ENCODE measurements around the gene KIF20B. TPM values are rescaled to one million over a fixed set of nuclear protein-coding genes. Genes with fewer than 3 reads are reported as not detected.
A peak's percentile ranks its signal among the peaks of the same experiment; 100 is the strongest.

KIF20B gene
- total and polyA plus RNA-seq, 2 of the 13 experiments (the other 11 are each of a cell fraction or from before 2014, with no cell fraction given): 3.5 to 38.6 TPM

DNA sequence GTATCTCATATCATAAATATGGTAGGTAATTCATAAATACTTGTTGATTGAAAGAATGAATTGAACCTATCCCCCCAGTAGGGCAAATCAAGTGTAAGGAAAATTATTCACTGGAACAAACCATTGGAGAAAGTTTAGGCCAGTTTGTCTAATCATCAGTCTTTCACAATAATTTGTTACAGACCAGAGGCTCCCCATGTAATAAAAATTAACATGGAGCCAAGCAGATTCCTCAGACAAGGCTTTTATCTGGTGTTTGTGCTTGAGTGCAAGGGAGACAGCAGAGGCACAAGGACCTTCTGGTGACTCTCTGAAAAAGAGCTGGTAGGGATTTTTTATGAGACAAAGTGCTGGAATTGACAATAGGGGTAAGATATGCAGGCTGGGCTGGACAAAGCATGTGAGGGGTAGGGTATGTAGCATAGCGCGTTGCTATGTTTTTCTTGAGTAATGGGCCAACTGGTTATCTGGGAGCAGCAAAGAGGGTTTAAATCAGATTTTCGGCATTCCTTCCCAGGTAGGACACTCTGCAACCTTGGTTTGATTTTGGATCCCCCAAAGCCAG lies 48.5 kb upstream of the KIF20B start (continued):
- TF ChIP-seq, protein P1, sequence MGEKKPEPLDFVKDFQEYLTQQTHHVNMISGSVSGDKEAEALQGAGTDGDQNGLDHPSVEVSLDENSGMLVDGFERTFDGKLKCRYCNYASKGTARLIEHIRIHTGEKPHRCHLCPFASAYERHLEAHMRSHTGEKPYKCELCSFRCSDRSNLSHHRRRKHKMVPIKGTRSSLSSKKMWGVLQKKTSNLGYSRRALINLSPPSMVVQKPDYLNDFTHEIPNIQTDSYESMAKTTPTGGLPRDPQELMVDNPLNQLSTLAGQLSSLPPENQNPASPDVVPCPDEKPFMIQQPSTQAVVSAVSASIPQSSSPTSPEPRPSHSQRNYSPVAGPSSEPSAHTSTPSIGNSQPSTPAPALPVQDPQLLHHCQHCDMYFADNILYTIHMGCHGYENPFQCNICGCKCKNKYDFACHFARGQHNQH (CRISPR knock-in tag; IDR thresholded peaks at IDR 0.05): no peak
- TF ChIP-seq WIZ (CRISPR knock-in tag; IDR thresholded peaks at IDR 0.05) (no peak), REPIN1 (CRISPR knock-in tag; IDR thresholded peaks at IDR 0.05; ENCODE audit: borderline replicate concordance, low read depth) (no peak), HMG20B (CRISPR knock-in tag; conservative IDR thresholded peaks at IDR 0.05) (no peak), ZFP36L1 (CRISPR knock-in tag; IDR thresholded peaks at IDR 0.05) (no peak), ZNF720 (CRISPR knock-in tag; IDR thresholded peaks at IDR 0.05) (no peak), ZNF557 (CRISPR knock-in tag; IDR thresholded peaks at IDR 0.05) (no peak), JARID2 (CRISPR knock-in tag; IDR thresholded peaks at IDR 0.05; ENCODE audit: insufficient replicate concordance) (no peak), ZNF543 (CRISPR knock-in tag; IDR thresholded peaks at IDR 0.05) (no peak)

DNA sequence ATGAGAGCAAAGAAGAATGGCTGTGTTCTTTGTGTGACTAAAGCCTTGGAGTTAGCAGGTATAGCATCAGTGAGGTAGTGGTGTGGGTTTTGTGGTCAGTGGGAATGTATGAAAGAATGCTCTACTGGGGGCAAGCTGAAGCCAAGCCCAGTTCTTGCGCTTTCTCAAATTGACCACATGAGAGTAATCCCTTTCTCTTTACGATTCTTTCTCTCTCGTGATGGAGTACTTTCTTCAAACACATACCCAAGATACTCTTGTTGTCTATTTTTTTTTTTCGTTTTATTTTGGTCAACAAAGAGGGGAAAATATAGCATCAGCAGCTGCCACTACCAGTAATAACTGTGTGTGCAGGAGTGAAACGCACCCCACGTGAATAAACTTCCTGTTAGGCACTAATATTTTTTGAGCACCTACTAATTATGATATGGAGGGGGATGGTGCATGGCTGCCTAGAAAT lies 48.0 kb upstream of the KIF20B start:
- POLR2A ChIA-PET: interaction anchor here (2.5 to 4.1 kb wide), 2 partner anchors 9 to 48 kb away, joined by 7 to 35 read pairs; partner anchors contain the start of gene KIF20B
- DNase-seq (ENCODE audit: low spot score) (peak; percentile 74), FAIRE-seq (no peak)
- TF ChIP-seq, protein P2, sequence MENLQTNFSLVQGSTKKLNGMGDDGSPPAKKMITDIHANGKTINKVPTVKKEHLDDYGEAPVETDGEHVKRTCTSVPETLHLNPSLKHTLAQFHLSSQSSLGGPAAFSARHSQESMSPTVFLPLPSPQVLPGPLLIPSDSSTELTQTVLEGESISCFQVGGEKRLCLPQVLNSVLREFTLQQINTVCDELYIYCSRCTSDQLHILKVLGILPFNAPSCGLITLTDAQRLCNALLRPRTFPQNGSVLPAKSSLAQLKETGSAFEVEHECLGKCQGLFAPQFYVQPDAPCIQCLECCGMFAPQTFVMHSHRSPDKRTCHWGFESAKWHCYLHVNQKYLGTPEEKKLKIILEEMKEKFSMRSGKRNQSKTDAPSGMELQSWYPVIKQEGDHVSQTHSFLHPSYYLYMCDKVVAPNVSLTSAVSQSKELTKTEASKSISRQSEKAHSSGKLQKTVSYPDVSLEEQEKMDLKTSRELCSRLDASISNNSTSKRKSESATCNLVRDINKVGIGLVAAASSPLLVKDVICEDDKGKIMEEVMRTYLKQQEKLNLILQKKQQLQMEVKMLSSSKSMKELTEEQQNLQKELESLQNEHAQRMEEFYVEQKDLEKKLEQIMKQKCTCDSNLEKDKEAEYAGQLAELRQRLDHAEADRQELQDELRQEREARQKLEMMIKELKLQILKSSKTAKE (CRISPR knock-in tag; IDR thresholded peaks at IDR 0.05; ENCODE audit: borderline replicate concordance): no peak
- TF ChIP-seq CBFB (CRISPR knock-in tag; IDR thresholded peaks at IDR 0.05): peak; percentile 77; the same call in 1 of the 2 replicates
- TF ChIP-seq, protein P3, sequence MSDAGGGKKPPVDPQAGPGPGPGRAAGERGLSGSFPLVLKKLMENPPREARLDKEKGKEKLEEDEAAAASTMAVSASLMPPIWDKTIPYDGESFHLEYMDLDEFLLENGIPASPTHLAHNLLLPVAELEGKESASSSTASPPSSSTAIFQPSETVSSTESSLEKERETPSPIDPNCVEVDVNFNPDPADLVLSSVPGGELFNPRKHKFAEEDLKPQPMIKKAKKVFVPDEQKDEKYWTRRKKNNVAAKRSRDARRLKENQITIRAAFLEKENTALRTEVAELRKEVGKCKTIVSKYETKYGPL (CRISPR knock-in tag; IDR thresholded peaks at IDR 0.05): no peak
- no peak for TF ChIP-seq CENPX (CRISPR knock-in tag; IDR thresholded peaks at IDR 0.05)
- TF ChIP-seq SALL1 (CRISPR knock-in tag; IDR thresholded peaks at IDR 0.05): no peak
- TF ChIP-seq, protein P4, sequence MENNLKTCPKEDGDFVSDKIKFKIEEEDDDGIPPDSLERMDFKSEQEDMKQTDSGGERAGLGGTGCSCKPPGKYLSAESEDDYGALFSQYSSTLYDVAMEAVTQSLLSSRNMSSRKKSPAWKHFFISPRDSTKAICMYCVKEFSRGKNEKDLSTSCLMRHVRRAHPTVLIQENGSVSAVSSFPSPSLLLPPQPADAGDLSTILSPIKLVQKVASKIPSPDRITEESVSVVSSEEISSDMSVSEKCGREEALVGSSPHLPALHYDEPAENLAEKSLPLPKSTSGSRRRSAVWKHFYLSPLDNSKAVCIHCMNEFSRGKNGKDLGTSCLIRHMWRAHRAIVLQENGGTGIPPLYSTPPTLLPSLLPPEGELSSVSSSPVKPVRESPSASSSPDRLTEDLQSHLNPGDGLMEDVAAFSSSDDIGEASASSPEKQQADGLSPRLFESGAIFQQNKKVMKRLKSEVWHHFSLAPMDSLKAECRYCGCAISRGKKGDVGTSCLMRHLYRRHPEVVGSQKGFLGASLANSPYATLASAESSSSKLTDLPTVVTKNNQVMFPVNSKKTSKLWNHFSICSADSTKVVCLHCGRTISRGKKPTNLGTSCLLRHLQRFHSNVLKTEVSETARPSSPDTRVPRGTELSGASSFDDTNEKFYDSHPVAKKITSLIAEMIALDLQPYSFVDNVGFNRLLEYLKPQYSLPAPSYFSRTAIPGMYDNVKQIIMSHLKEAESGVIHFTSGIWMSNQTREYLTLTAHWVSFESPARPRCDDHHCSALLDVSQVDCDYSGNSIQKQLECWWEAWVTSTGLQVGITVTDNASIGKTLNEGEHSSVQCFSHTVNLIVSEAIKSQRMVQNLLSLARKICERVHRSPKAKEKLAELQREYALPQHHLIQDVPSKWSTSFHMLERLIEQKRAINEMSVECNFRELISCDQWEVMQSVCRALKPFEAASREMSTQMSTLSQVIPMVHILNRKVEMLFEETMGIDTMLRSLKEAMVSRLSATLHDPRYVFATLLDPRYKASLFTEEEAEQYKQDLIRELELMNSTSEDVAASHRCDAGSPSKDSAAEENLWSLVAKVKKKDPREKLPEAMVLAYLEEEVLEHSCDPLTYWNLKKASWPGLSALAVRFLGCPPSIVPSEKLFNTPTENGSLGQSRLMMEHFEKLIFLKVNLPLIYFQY (CRISPR knock-in tag; IDR thresholded peaks at IDR 0.05; ENCODE audit: borderline replicate concordance): no peak
- TF ChIP-seq ZNF616 (CRISPR knock-in tag; IDR thresholded peaks at IDR 0.05; ENCODE audit: low read depth): no peak

More for the DNA sequence above, 48.0 kb upstream of the KIF20B start:
- H4K20me1 ChIP-seq (ENCODE audit: insufficient read depth, low read length): no peaks in the 10 kb centered on the region
- peaks cover 25% of the 10 kb centered on the region for H3K9me3 ChIP-seq (ENCODE audit: low read length)
- BruUV-seq (replicated peaks): no TSS peak
- CTCF ChIA-PET (ENCODE audit: low intra/inter-chr PET ratio, low total read pairs): no interaction called here
- H3K9ac ChIP-seq (ENCODE audit: insufficient read depth, low read depth, low read length): no peak overlapping the region
- no peaks in the 10 kb centered on the region for H3K27me3 ChIP-seq (ENCODE audit: control insufficient read depth in 1 of 2, insufficient read depth in 2 of 2, low read length in 2 of 2)
- no peak overlapping the region for H3K27ac ChIP-seq (ENCODE audit: extremely low read length, insufficient read depth, low read length)
- H3K4me3 ChIP-seq (replicated peaks in 1 of 3; ENCODE audit: insufficient read depth in 1 of 3, low read depth in 2 of 3, low read length in 3 of 3): no peak overlapping the region
- intact Hi-C loops (cut with micrococcal nuclease; ENCODE audit: unreplicated experiment): no loop called here
- peak; percentile 71 for ATAC-seq
- peaks cover 47% of the 10 kb centered on the region for H3K4me1 ChIP-seq (ENCODE audit: insufficient read depth, low read length)
- H3K4me2 ChIP-seq (ENCODE audit: low read depth, low read length): peak overlapping the region; percentile 20
- H3K36me3 ChIP-seq (replicated peaks in 1 of 2; ENCODE audit: control insufficient read depth in 1 of 2, insufficient read depth in 2 of 2, low read length in 2 of 2): no peaks in the 10 kb centered on the region; a peak in 1 of 5 replicates
- H3K79me2 ChIP-seq (ENCODE audit: insufficient read depth, low read length): no peaks in the 10 kb centered on the region
- no peak overlapping the region for H2AFZ ChIP-seq (ENCODE audit: low read length)
- in situ Hi-C loops (cut with HindIII; ENCODE audit: extremely low pct_ligation_motif_present, low pct_unique_long_range_greater_than_20kb): no loop called here
- 53% methylated on average over 6 of the region's 6 CpGs for WGBS (ENCODE audit: low lambda C conversion rate)
